ENCODE measurements around the gene NUMA1.

DNA sequence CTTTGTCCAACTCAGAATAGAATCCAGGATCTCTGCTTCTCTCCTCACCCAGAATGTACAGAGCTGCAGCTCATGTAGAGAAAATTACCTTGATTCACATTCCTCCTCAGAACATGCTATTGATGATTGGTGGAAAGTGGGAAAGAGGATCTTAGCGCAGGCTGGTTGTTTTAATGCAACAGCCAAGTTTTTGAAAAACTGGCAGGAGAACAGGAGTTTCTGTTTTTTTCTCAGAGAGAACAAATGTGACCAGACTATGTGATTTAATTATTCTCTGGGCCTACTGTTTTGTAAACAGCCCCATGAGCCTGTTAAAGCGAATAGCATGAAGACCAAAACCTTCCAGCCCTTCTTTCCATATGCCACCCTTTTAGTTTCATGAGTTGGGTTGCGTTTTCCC is 100.7 kb downstream of the NUMA1 start:
- no peak for TF ChIP-seq CREB1 (CRISPR knock-in tag; IDR thresholded peaks at IDR 0.05; ENCODE audit: low read depth)
- no peak for TF ChIP-seq CTCF (conservative IDR thresholded peaks at IDR 0.05; ENCODE audit: low read depth in 2 of 2)
- TF ChIP-seq POLR2AphosphoS5 (IDR thresholded peaks at IDR 0.05; ENCODE audit: low read depth), result no peak
- TF ChIP-seq EZH2phosphoT487 (IDR thresholded peaks at IDR 0.05; ENCODE audit: unreplicated experiment), result no peak
- no peak for TF ChIP-seq EZH2 (IDR thresholded peaks at IDR 0.05; ENCODE audit: low read depth, unreplicated experiment)
